Stimulated activated CD8-positive, alpha-beta memory T cell treated with anti-CD3 and anti-CD28 coated beads, Interleukin-4, amount 100 ng/mL, for 24 hours (primary cell): ENCODE results near the gene ETS1.

Experiments
- DNase-seq: peaks from one replicate; pipeline ENCODE4 v3.0.0-alpha.2; 2020; ENCODE audit warnings: low read depth

The ETS1 gene

DNA sequence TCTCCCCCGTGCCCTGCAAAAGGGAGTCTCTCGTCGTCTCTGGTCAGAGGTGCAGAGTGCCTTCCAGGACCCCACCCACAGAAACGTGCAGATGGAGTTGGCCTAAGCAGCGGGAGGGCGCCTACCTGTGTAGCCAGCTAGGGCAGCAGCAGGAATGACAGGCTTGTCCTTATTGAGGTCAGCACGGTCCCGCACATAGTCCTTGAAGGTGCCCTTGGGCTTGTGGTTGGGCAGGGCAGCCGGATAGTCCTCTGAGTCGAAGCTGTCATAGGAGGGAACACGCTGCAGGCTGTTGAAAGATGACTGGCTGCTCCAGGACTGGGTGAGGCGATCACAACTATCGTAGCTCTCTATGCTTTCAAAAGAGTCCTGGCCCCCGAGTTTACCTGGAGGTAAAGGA lies 107.3 kb downstream of the ETS1 start:
- DNase-seq = no peak

DNA sequence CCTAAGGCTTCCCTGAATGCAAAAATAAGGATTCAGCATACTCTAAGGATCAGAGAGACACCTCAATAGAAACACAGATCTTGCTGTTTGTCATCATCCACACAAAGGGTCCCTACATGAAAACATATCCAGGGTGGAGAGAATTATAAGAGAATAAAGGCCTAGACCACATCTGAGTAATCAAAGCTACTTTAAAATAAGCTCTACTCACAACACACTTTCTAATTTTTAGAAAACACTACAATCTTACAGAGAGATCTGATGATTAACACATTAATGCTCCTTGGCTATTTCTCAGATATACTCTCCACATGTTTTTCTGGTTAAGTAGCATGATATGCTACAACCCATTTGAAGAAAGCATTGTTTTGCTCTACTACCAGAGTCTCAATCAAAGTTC lies 108.2 kb downstream of the ETS1 start:
- no peak for DNase-seq

DNA sequence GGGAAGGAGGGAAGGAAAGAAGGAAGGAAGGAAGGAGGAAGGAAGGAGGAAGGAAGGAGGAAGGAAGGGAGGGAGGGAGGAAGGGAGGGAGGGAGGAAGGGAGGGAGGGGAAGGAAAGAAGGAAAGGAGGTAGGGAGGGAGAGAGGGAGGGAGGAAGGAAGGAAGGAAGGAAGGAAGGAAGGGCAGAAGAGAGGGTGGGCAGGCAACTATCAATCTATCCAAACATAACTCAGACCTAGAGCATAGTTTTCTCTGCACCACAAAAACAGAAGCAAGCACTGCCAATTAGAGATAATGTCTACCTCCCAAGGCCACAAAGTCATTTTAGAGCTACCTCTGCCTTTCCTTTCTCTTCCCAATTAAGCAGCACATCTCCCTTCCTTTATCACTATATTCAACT lies 109.1 kb downstream of the ETS1 start:
- no peak for DNase-seq

DNA sequence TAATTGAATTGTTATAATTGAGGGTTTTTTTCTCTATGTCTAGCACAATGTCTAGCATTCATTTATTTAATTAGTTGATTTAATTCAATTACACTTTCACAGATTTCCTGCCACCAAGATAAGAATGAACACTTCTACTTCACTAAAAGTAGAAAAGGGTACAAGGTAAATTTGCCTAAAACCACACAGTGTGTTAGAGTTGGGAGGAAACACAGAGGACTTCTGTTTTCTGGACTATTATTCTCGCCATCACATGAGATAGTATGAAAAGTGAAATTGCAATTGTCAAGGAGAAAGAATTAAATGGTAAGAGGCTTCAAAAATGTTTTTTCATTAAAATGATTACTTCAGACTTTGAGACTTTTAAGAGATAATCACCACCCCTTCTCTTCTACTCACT lies 109.5 kb downstream of the ETS1 start:
- DNase-seq = no peak

DNA sequence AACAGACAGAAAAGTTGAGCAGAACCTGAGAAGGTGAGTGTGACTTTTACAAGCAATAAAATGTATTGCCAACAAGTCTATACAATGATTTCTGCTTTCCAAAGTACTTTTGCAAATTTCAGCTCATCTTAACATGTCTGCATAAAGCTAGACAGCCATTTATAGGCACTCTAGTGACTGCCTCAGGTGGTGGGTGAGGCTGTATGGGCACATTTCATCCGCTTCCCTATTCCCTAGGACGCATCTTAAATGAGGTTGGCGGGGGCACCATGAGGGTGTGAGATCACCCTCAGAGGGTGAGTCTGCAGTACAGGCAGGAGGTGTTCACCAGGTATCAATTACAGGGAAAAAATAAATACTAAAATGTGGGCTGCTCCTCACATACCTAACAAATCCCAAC lies 110.1 kb downstream of the ETS1 start:
- DNase-seq = no peak

DNA sequence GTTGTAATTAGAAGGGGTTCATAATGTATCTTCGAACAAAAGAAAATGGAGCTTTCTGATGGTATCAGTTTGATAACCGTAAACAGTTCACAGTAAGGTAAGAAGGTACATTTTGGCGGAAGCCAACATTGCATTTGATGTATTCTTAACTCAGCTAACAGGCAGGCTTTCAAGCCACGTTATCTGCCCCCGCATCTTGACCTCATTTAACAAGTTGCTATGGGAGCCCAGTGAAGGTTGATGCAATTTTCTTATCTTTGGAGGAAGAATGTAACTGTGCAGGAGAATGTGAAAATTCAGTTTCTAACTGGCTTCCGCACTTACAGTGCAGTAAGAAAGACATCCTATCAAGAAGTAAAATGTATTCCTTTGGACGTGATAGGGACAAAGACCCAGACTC lies 110.6 kb downstream of the ETS1 start:
- DNase-seq = no peak

DNA sequence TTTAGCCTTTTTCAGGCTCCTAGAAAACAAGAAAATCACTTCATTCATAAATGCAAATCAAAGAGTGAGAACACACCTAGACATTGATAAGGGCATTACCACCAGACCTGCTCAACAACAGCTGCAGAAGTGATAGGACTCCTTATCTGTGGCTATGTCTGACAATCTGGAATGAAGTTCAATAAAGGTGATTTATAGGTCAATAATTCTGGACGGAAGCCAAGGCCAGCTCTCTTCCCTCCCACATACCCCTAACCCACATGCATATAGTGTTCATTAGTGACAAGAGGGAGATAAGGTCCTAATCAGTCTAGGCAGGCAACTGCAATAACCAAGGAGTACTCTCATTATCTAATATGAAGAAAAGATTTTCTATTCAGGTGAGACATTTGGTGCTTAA lies 111.3 kb downstream of the ETS1 start:
- no peak for DNase-seq

DNA sequence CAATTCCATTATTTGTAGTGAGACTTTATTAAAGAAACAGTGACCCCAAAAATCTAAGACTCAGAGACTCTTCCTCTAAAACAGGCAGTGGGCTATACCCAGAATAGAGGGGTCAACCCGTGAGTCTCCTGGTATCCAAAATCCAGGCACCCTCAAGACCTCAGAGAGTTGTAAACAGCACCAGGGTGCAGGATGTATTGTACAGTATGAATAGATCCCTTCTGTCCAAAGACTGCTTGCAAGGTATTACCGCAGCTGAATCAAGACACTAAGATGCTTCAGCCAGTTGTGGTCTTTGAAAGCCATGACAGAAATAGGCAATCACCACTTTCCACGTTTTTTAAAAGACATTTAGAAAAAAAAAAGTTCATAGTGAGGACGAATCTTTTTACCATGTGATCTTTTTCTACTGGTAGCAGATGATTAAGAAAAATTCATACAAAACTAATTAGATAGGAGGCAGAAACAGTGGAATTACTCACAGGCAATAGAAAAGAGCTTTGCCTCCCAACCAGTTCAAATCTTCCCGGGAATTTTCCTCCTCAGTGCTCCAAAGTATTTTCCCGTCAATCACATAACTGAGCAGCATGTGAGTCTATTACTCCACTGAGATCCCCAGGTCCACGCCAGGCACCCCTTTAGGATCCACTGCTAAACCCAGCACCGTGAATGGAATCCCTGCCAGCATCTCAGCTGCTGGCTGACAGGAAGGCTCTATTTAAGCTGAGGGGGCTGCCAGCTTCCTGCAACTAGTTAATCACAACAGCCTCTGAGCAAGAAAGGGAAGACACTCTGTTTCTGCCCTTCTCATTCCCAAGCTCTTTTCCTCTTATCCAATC lies 113.1 kb downstream of the ETS1 start:
- no peak for DNase-seq

DNA sequence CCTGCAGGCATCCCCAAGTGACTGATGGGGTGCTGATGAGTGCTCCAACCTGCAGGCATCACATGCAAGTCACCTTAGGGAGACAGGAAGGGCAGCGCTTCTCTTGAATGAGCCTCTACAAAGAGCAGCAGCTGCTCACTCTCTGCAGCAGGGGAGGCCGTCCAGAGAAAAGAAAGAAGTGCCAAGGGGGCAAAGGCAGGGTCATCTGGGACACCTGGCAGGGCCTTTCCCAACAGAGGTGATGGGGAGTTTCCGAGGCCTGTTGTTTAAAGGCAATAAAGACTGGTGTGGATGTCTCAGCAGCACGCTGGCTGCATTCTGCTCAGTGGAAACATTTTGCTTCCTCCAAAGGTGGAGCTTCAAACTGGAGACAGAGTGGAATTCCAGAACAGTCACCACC lies 113.7 kb downstream of the ETS1 start:
- DNase-seq = no peak

DNA sequence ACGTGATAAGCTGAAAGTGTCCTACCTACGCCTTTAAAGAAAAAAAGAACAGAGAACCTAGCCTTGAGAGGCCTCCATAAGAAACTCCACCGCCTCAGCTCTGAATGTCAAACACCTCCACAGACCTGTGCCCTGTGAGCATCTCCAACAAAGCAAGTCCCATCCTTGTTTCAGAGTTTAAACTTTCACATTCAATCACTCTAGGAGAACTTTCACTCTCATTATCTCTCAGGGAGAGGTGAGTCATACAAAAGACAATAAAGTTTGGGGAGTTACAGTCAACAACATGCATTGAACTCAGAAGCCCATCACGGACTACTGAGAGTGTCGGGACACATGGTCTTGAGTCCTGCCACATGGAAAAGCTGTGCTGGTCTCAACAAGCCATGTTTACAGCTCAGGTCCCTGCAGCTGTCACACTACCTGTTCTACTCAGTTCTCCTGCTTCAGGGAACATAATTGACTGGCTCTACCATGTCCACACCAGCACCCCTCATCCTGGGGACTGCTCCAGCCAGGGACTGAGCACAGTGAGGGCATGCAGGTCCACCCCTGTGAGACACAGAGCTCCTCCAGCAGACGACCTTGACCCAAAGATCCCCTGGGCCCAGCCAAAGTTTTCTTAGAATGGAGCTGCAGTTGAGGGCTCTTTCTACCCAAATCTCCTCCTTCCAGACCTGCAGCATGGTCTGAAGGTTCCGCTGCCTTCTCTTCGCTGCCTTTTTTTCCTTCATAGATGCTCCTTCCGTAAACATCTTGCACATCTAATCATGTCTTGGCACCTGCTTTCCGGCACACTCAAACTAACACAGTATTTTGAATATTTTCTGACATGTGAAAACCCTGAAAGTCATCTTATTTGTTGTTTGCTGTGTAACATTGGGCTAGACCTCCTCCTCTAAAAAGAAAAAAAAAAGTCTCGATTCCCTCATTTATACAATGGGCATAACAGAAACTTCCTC lies 114.9 kb downstream of the ETS1 start:
- DNase-seq = no peak

DNA sequence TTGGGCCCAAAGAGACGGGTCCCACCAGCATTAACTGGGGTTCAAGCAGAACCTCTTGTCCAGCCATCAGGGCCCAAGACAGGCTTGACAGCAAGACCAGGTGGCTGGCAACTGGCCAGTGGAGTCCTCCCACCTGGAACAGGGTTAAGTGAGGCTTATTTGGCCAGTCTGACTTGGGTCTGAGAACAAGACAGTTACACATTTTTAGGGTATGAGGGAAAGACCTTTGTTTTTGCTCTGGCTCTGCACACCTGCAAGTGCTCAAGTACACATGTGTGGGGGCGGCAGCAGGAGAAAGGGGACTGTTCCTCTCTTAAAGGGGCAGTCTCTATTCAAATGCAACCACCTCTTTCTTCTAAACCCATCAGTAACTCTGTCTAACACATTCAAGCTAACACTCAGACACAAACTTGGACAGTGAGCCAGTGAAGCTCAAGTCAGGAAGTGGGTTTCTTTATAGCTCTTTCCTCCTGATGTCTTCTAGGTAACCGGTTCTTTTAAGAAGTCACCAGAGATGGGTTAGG lies 116.2 kb downstream of the ETS1 start:
- DNase-seq = no peak

DNA sequence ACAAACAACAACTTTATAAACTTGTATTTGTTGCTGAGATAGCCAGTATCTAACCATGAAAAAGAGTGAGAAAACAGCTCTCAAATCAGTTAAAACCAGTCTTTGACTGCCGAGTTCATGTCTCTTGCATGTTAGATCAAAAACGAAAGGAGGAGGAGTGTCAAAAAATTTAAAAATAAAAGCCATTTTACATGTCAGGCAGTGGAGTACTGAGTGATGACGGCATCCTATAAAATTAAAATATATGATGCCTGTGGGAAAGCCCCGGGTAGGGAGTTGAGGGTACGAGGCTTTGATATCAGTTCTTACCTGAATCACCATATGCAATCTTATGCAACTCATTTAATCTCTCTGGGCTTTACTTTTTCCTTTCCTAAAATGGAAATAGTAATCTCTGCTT lies 117.3 kb downstream of the ETS1 start:
- DNase-seq = no peak

DNA sequence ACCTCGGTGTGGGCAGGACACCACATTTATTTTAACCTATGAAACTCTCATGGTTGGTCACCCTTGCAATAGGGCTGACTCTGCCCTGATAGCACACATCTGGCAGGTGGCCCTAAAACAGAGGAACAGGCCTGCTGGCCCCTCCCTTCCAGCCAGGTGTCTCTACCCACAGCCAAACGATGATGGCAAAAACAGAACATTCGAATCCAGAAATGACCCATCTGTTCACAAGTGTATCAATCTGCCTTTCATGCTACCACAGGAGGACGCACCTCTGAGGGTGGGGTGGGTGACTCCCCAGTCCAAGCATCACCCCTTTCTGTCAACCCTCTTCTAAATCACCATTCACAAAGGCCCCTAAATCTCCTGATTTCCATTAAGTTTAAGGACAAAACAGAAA lies 118.1 kb downstream of the ETS1 start:
- DNase-seq = no peak

DNA sequence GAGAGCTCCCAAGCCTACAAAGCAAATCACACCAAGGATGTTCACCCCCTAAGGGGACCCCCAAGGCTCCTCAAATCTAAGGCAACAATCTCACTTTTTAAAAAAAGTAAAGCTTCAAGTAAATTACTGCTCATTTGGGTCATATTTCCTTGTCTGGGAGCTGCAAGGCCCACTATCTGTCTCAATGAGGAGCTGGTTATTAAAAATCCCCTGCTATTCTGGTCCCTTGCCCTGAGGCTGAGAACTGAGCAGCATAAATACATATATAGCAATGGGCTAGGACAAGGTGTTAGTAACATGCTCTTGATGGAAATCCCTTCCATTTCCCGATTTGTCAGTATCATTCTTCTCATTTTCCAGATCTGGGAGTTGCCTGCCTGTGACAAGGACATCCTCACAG lies 119.2 kb downstream of the ETS1 start:
- no peak for DNase-seq

DNA sequence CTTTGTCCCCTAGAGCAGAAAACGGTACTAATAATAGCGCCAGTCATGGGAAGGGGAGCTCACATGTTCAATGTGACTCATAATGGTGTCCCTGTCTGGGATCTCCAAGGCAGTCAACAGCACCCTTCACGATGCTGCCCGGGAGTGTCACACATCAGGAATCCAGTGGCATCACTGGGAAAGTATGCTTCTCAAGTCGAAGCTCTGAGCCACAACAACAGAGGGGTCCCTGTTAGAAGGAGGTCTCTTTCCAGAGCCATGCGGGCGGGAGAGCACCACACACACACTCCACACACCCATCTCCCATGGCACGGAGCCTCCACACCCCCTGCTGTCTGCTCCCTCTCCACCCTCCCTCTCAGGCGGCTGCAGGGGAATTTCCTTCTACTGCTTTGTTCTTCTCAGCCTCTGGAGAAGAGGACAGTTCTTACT lies 119.7 kb downstream of the ETS1 start:
- DNase-seq = no peak

DNA sequence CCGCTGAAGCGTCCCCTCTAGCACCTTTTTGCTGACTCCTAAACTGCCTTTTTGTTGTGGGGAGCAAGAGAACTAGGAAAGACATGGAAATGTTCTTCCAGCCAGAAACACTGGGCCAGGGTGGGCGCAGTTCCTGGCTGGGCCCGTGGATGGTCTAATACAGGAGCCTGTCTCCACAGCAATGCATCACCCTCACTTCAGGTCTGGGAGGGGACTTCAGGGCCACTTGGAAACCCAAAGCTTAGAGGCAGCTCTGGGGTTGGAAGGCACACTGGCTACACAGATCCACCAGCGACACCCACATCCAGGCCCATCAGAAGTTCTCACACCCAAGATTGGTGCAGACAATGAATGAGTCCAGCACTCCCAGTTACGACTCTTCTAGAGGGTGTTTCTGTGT lies 120.3 kb downstream of the ETS1 start:
- DNase-seq = no peak

DNA sequence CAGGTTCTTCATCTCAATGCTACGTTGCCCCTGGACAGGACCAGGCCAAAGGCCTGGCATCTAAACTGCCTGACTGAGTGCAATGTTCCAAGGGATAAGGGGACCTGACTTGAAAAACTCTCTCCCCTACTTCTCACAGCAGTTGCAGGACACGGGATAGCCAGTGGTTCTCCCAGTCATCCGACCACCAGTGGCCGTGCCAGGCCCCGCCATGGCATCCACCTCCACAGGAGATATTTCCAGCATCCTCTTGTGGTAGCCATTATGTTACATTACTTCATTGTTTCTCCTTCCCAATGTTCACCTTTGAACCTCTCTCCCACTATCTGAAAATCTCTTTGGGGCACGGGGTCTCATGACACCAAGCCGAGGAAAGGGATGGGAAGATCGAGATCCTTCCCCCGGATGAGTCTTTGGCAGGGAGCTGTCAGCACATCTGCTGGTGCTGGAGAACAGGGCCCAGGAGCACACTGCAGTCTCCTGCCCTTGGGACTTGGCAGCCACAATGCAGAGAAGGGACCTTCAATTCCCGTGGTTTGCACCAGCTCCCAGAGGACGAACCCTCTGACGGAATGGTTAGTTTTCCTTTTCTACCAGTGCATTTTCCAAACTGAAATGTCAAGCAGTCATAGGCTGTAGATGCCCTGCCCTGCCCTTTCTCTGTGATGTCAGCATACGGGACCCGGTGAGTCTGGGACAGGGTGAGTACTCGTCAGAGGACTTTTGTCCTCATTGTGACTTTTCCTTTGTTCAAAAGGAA lies 121.2 kb downstream of the ETS1 start:
- no peak for DNase-seq

DNA sequence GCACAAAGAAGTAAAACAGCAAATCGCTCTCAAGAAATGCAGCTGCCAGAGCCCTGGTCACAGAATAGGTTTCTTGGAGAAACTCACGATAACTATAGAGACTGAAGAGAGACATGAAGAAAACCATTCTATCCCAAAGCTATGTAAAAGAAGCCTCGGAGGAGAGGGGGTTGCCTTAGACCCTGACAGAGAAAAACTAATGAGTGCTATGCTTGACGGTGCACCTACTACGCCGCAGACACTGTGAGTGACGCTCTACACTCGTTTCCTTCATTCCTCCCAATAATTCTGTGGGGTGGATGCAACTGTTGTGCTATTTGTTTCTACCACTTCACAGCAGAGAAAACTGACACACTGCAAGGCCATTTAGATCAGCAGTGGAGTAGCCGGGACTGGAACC lies 121.8 kb downstream of the ETS1 start:
- no peak for DNase-seq

DNA sequence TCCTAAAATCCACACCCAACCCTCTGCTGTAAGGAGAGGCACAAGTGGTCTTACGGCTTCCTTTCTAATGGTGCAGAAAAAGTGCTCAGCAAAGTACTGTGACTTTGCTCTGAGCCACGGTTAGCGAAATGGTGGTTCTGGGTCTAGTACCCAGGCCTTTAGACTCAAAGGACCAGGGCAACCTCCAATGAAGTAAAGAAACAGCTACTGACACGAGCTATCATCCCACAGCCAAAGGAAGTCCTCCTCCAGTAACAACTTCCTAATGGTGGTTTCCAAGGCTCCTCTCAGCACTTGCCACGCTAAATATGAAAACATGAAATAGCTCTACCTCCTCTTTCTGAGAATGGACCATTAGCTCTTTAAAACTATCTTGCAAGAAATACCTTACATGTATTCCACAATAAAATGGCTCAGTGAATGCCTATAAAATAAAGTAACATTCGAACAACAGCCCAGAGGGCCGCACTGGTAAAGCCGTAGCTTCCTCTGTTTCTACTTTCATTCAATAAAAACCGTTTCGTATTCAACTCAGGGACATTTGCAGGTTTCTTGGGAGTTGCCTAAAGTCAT lies 122.4 kb downstream of the ETS1 start:
- DNase-seq = no peak

DNA sequence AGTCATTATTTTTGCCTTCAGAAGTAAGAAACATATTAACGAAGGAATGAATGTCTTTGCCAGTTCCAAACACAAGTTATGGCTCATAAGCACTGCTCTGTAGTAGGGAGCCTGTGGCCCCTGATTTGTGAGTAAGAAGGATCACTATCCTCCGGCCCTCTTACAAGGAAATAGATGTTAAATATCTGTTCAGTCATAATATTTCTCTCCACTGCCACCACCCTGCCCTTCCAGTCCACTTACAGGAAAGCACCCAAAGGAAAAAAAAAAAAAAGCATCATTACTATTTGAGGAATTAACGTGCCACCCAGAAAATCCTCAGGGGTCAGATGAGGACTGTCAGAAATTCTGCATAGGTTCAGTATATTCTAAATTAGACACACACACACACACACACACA lies 123.4 kb downstream of the ETS1 start:
- DNase-seq = no peak

DNA sequence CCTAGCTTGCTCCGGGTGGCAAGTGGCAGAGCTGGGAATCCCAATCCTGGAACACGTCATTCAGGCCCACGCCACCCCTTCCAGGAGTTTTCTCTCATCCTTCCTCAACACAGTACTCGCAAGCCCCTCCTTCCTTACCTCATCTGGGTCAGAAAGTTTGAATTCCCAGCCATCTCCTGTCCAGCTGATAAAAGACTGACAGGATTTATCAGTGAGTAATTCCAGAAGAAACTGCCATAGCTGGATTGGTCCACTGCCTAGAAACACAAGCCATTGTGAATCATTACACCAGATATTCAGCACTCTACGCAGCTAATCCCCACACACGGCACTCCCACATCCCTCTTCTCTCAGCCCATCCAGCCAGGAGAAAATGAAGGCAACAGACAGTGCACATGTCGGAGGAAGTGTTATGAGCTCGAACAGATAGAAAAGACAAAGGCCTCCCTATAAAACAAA lies 124.0 kb downstream of the ETS1 start:
- no peak for DNase-seq

DNA sequence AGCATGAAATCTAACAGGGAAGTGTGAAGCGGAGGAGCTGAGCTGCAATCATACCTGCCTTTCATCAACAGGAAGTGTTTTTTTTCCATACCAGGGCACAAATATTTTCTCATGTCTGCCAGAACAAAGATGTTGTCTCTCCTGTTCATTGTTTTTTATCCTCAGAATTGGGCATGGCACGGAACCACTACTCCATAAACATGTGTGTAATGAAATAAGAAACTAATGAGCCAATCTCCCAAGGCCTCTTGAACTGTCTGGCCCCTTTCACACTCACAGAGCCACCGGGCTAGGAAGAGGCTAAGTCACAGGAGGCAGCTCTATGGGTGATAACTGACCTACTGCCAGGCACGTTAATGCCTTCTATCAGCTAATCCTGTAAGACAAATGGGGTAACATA lies 124.4 kb downstream of the ETS1 start:
- no peak for DNase-seq
